ENCODE data around the gene RIPOR3.

Gene RIPOR3

GRCh38 chr20:50591233-50591852, 100.0 kb downstream of the RIPOR3 start:
- no peak for TF ChIP-seq CTCF (IDR thresholded peaks at IDR 0.05; ENCODE audit: low read depth, low read length, missing control alignments)
- DNase-seq (ENCODE audit: extremely low read depth, low read depth) = no peak
- no peak overlapping the region for H3K4me3 ChIP-seq (replicated peaks; ENCODE audit: low read depth, low read length)

- H3K4me3 ChIP-seq (replicated peaks; ENCODE audit: low read depth, low read length) = no peak overlapping the region
- DNase-seq (ENCODE audit: extremely low read depth, low read depth) = no peak
- no peak for TF ChIP-seq CTCF (IDR thresholded peaks at IDR 0.05; ENCODE audit: low read depth, low read length, missing control alignments)
Measured at GRCh38 chr20:50590348-50590664, 101.0 kb downstream of the RIPOR3 start.

GRCh38 chr20:50589548-50590347, 101.6 kb downstream of the RIPOR3 start:
- no peak for DNase-seq (ENCODE audit: extremely low read depth, low read depth)
- no peak for TF ChIP-seq CTCF (IDR thresholded peaks at IDR 0.05; ENCODE audit: low read depth, low read length, missing control alignments)
- no peak overlapping the region for H3K4me3 ChIP-seq (replicated peaks; ENCODE audit: low read depth, low read length)

- no peak overlapping the region for H3K4me3 ChIP-seq (replicated peaks; ENCODE audit: low read depth, low read length)
- TF ChIP-seq CTCF (IDR thresholded peaks at IDR 0.05; ENCODE audit: low read depth, low read length, missing control alignments) = peak; percentile 100
- DNase-seq (ENCODE audit: extremely low read depth, low read depth) = no peak
Measured at GRCh38 chr20:50588034-50588736, 103.2 kb downstream of the RIPOR3 start.

DNA sequence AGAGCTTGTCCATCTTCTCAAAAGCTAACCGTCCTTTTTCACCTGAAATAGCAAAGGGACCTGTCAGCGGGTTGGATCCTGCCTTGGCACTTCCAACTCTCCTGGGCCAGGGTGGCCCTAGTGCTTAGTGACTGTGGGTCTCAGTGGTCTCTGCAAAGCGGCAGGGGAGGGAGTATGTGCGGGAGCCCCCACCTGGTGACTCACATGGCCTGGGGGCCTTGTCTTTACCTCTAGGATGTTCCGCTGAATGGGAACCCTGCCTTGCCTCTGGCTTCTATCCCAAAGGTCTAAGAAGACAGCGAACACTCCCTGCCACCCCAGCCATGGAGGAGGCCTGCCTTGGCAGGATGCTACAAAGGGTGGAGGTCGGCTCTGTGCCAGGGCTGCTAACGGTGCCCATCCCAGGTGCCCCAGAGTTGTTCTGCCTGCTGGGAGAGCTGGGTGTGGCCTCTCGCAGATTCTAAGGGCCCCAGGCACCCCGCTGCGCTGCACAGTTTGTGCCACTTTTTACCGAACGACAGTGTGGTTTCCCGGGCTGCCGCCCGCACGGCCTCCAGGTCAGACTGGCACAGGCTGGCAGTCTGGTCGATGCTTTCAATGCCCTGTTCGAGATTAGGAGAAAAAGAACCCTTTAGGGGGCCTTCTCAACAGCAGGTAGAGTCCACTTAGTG, 103.9 kb downstream of the RIPOR3 start:
- DNase-seq (ENCODE audit: extremely low read depth, low read depth) = no peak
- TF ChIP-seq CTCF (IDR thresholded peaks at IDR 0.05; ENCODE audit: low read depth, low read length, missing control alignments) = no peak
- no peak overlapping the region for H3K4me3 ChIP-seq (replicated peaks; ENCODE audit: low read depth, low read length)

GRCh38 chr20:50586531-50587232, 104.7 kb downstream of the RIPOR3 start:
- no peak for DNase-seq (ENCODE audit: extremely low read depth, low read depth)
- H3K4me3 ChIP-seq (replicated peaks; ENCODE audit: low read depth, low read length) = no peak overlapping the region
- TF ChIP-seq CTCF (IDR thresholded peaks at IDR 0.05; ENCODE audit: low read depth, low read length, missing control alignments) = no peak

Measured in HFF-Myc (cell line).